Stimulated activated CD8-positive, alpha-beta memory T cell treated with anti-CD3 and anti-CD28 coated beads, Interleukin-12 subunit alpha, Interleukin-12 subunit beta, amount 100 ng/mL, for 4 hours (primary cell): ENCODE measurements around the gene NAPA.

Experiments used
- DNase-seq: peaks from one replicate; pipeline ENCODE4 v3.0.0-alpha.2; 2020; ENCODE audit warnings: low read depth

Gene NAPA

GRCh38 chr19:47499863-47500830, 14.7 kb downstream of the NAPA start:
- no peak for DNase-seq

- DNase-seq = no peak
Measured at GRCh38 chr19:47499371-47499770, 15.5 kb downstream of the NAPA start.

- no peak for DNase-seq
Measured at GRCh38 chr19:47498561-47498960, 16.3 kb downstream of the NAPA start.

- no peak for DNase-seq
Measured at GRCh38 chr19:47497821-47498520, 16.9 kb downstream of the NAPA start.

- DNase-seq = no peak
Measured at GRCh38 chr19:47497050-47497766, 17.7 kb downstream of the NAPA start.

GRCh38 chr19:47495478-47496372, 19.1 kb downstream of the NAPA start:
- DNase-seq = no peak

- DNase-seq = no peak
Measured at GRCh38 chr19:47494729-47495128, 20.1 kb downstream of the NAPA start.

GRCh38 chr19:47494211-47494547, 20.7 kb downstream of the NAPA start:
- DNase-seq = no peak

- no peak for DNase-seq
Measured at GRCh38 chr19:47493378-47494210, 21.3 kb downstream of the NAPA start.

GRCh38 chr19:47492571-47493377, 22.1 kb downstream of the NAPA start:
- DNase-seq = no peak

GRCh38 chr19:47492137-47492533, 22.7 kb downstream of the NAPA start:
- DNase-seq = no peak

GRCh38 chr19:47491358-47492136, 23.3 kb downstream of the NAPA start:
- no peak for DNase-seq

- DNase-seq = no peak
Measured at GRCh38 chr19:47490847-47491246, 24.0 kb downstream of the NAPA start.

- no peak for DNase-seq
Measured at GRCh38 chr19:47490031-47490430, 24.8 kb downstream of the NAPA start.

- DNase-seq = no peak
Measured at GRCh38 chr19:47489072-47489914, 25.6 kb downstream of the NAPA start.

- no peak for DNase-seq
Measured at GRCh38 chr19:47487551-47488515, 27.0 kb downstream of the NAPA start.

GRCh38 chr19:47486900-47487299, 28.0 kb downstream of the NAPA start:
- DNase-seq = no peak
